ENCODE data around the gene PCDHGA2.
"Not testable (repeated sequence)": the region's sequence is repeated elsewhere in the genome, so short reads cannot be mapped to it uniquely, and the experiment has no call there.

Gene PCDHGA2

DNA sequence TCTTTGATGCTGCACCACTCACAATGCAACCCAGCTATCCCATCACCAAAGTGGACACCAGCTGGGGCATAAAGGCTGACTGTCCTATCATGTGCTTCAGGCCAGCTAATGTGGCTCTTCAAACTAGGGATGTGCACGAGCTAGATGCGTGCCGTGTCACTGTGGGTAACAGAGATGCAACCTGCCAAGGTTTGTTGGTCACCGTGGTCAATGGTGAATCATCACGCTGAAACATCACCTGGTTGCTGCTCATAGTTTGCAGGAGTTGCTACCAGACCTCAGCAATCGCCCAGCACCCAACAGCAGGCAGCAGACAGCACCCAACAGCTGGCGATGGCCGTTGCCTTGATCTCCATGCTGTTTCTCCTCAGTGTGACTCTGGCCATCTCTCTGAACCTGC lies 10.3 kb upstream of the PCDHGA2 start:
- FAIRE-seq, result no peak
- DNase-seq (ENCODE audit: insufficient read length), result no peak
- TF ChIP-seq POLR2AphosphoS5 (IDR thresholded peaks at IDR 0.05; ENCODE audit: low read depth, low read length) (no peak), TAF1 (IDR thresholded peaks at IDR 0.05; ENCODE audit: borderline replicate concordance, low read depth, low read length) (no peak), POLR2A (IDR thresholded peaks at IDR 0.05; ENCODE audit: low read depth, low read length) (no peak)

DNA sequence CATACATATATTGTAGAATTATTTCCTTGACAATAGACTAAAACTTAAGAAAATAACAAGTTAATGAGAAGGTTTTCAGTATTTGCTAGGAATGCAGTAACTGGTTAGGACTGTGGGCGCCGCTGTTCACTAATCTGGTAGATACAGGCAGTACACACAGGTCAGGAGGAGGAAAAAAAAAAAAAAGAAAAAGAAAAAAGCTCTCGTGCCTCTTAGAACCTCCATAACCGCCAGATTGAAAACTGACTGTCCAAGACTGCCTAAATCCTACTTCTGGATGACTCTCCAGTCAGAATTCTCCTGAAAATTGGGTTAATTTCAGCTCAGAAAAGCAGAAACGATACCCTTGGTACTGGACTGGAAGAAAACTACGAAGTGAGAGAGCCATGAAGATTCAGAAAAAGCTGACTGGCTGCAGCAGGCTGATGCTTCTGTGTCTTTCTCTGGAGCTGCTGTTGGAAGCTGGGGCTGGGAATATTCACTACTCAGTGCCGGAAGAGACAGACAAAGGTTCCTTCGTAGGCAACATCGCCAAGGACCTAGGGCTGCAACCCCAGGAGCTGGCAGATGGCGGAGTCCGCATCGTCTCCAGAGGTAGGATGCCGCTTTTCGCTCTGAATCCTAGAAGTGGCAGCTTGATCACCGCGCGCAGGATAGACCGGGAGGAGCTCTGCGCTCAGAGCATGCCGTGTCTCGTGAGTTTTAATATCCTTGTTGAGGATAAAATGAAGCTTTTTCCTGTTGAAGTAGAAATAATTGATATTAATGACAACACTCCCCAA lies 8.1 kb upstream of the PCDHGA2 start, which contains the start of gene PCDHGA1:
Gene PCDHGA1, plus strand, starts transcription at position 216 of the 782 bp plus-strand sequence.
- no peak for DNase-seq (ENCODE audit: insufficient read length)
- no peak for FAIRE-seq
- no peak for TF ChIP-seq POLR2A (IDR thresholded peaks at IDR 0.05; ENCODE audit: low read depth, low read length)
- no peak for TF ChIP-seq POLR2AphosphoS5 (IDR thresholded peaks at IDR 0.05; ENCODE audit: low read depth, low read length)
- no peak for TF ChIP-seq TAF1 (IDR thresholded peaks at IDR 0.05; ENCODE audit: borderline replicate concordance, low read depth, low read length)

DNA sequence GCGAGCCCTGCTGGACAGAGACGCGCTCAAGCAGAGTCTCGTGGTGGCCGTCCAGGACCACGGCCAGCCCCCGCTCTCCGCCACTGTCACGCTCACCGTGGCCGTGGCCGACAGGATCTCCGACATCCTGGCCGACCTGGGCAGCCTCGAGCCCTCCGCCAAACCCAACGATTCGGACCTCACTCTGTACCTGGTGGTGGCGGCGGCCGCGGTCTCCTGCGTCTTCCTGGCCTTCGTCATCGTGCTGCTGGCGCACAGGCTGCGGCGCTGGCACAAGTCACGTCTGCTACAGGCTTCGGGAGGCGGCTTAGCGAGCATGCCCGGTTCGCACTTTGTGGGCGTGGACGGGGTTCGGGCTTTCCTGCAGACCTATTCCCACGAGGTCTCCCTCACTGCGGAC lies 6.0 kb upstream of the PCDHGA2 start:
- DNase-seq (ENCODE audit: insufficient read length); FAIRE-seq: not testable (repeated sequence)

DNA sequence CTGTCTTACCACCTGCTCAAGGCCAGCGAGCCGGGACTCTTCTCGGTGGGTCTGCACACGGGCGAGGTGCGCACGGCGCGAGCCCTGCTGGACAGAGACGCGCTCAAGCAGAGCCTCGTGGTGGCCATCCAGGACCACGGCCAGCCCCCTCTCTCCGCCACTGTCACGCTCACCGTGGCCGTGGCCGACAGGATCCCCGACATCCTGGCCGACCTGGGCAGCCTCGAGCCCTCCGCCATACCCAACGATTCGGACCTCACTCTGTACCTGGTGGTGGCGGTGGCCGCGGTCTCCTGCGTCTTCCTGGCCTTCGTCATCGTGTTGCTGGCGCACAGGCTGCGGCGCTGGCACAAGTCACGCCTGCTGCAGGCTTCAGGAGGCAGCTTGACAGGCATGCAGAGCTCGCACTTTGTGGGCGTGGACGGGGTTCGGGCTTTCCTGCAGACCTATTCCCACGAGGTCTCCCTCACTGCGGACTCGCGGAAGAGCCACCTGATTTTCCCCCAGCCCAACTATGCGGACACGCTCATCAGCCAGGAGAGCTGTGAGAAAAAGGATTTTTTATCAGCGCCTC lies 2.3 kb downstream of the PCDHGA2 start:
- not testable (repeated sequence) for DNase-seq (ENCODE audit: insufficient read length); FAIRE-seq

DNA sequence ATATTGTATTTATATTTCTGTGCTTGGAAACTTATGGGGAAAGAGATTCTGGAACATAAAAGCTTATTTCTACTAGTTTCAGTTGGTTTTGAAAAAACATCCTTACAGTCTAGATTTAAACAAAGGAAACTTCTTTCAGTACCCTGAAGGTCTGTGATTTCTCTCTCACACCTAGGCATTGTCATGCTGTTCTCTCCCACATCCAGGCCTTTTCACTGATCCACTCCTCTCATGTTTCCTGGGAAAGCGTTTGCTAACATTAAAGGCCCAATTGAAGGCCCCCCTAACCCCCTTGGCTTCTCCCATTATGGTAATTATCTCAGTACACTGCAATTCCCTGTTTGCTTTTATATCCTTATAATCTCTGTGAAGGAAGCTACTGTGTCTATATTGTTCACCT lies 4.2 kb downstream of the PCDHGA2 start:
- DNase-seq (ENCODE audit: insufficient read length), result no peak
- FAIRE-seq, result no peak
- TF ChIP-seq POLR2AphosphoS5 (IDR thresholded peaks at IDR 0.05; ENCODE audit: low read depth, low read length), result no peak
- TF ChIP-seq TAF1 (IDR thresholded peaks at IDR 0.05; ENCODE audit: borderline replicate concordance, low read depth, low read length), result no peak
- TF ChIP-seq POLR2A (IDR thresholded peaks at IDR 0.05; ENCODE audit: low read depth, low read length), result no peak

DNA sequence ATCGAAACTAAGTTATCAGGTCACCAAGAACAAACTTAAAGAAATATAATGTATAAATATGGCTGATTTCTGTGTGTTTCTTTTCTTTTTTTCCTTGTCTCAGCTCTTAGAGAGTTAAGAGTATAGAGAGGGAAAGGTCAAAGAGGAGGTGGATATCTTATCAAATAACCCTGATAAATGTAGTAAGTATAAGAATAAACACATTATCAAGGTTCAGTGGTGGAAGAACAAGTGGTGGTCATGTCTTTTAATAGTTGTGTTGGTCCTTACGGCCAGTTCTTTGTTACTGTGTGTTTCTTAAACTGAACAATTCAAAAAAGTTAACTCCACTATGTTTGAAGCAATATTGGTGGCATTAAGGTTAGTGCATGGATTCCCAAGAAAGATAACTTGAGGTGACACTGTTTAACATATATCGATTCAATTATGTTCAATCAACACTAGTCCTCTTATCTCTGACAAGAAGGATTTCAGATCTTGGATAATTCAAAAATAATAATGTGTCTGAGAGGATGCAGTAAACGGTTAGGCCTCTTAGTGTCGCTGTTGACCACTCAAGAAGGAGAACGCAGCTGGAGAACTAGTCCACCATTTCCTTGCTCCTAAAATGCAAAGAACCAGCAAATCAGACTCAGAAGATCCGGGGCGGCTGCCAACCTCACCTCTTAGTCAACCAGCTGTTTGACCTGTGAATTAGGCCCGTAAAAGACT lies 4.8 kb downstream of the PCDHGA2 start, which contains the start of gene PCDHGA3:
Gene PCDHGA3, plus strand, starts transcription at position 588 of the 711 bp plus-strand sequence. CDS start 205 bp downstream, outside the sequence.
- no peak for DNase-seq (ENCODE audit: insufficient read length)
- TF ChIP-seq POLR2A (IDR thresholded peaks at IDR 0.05; ENCODE audit: low read depth, low read length) (no peak), TAF1 (IDR thresholded peaks at IDR 0.05; ENCODE audit: borderline replicate concordance, low read depth, low read length) (no peak), POLR2AphosphoS5 (IDR thresholded peaks at IDR 0.05; ENCODE audit: low read depth, low read length) (no peak)
- FAIRE-seq, result no peak

DNA sequence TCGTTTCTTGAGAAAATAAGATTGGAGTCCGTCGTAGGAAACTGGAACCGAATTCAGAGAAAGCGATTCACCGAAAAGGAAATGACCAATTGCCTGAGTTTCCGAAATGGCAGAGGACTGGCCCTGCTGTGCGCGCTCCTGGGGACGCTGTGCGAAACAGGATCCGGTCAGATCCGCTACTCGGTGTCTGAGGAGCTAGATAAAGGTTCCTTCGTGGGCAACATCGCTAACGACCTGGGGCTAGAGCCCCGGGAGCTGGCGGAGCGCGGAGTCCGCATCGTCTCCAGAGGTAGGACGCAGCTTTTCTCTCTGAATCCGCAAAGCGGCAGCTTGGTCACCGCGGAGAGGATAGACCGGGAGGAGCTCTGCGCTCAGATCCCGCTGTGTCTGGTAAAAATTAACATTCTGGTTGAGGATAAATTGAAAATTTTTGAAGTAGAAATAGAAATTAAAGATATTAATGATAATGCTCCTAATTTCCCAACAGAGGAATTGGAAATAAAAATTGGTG lies 5.4 kb downstream of the PCDHGA2 start:
- DNase-seq (ENCODE audit: insufficient read length) (no peak), FAIRE-seq (no peak)
- TF ChIP-seq TAF1 (IDR thresholded peaks at IDR 0.05; ENCODE audit: borderline replicate concordance, low read depth, low read length), result no peak
- no peak for TF ChIP-seq POLR2A (IDR thresholded peaks at IDR 0.05; ENCODE audit: low read depth, low read length)
- no peak for TF ChIP-seq POLR2AphosphoS5 (IDR thresholded peaks at IDR 0.05; ENCODE audit: low read depth, low read length)

DNA sequence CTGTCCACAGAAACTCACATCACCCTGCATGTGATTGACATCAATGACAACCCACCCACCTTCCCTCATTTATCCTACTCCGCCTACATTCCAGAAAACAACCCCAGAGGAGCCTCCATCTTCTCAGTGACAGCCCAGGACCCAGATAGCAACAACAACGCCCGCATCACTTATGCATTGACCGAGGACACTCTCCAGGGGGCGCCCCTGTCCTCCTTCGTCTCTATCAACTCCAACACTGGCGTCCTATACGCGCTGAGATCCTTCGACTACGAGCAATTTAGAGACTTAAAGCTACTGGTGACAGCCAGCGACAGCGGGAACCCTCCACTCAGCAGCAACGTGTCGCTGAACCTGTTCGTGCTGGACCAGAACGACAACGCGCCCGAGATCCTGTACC lies 6.8 kb downstream of the PCDHGA2 start:
- DNase-seq (ENCODE audit: insufficient read length) (no peak), FAIRE-seq (no peak)
- TF ChIP-seq TAF1 (IDR thresholded peaks at IDR 0.05; ENCODE audit: borderline replicate concordance, low read depth, low read length) (no peak), POLR2AphosphoS5 (IDR thresholded peaks at IDR 0.05; ENCODE audit: low read depth, low read length) (no peak), POLR2A (IDR thresholded peaks at IDR 0.05; ENCODE audit: low read depth, low read length) (no peak)

DNA sequence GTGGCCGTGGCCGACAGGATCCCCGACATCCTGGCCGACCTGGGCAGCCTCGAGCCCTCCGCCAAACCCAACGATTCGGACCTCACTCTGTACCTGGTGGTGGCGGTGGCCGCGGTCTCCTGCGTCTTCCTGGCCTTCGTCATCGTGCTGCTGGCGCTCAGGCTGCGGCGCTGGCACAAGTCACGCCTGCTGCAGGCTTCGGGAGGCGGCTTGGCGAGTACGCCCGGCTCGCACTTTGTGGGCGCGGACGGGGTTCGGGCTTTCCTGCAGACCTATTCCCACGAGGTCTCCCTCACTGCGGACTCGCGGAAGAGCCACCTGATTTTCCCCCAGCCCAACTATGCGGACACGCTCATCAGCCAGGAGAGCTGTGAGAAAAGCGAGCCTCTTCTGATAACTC lies 7.5 kb downstream of the PCDHGA2 start:
- FAIRE-seq; DNase-seq (ENCODE audit: insufficient read length): not testable (repeated sequence)

DNA sequence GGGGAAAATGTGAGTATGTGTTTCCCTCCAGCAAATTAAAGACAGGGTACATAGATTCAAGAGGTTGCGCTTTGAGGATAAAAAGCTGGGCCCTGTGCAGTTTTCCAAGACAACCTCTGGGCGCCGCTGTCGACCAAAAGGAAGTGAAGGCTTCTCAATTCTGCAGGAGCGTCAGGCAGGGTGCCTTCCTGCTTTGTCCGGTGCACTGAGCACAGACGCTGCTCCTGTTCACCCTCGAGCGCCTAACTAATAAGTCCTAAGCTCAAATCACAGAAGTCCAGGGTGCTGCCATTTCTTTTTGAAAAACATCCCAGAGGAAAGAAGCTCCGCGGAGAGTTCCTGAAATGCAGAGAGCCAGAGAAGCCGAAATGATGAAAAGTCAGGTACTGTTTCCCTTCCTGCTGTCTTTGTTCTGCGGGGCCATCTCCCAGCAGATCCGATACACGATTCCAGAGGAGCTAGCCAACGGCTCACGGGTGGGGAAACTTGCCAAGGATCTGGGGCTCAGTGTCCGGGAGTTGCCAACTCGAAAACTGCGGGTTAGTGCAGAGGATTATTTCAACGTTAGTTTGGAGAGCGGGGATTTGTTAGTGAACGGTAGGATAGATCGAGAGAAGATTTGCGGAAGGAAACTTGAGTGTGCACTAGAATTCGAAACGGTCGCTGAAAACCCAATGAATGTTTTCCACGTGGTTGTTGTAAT lies 11.5 kb downstream of the PCDHGA2 start, which contains the start of gene PCDHGB1:
Gene PCDHGB1, plus strand, starts transcription at position 183 of the 703 bp plus-strand sequence. Its CDS starts 162 bp downstream, at position 345.
- TF ChIP-seq POLR2AphosphoS5 (IDR thresholded peaks at IDR 0.05; ENCODE audit: low read depth, low read length) (no peak), TAF1 (IDR thresholded peaks at IDR 0.05; ENCODE audit: borderline replicate concordance, low read depth, low read length) (no peak), POLR2A (IDR thresholded peaks at IDR 0.05; ENCODE audit: low read depth, low read length) (no peak)
- no peak for DNase-seq (ENCODE audit: insufficient read length)
- no peak for FAIRE-seq

DNA sequence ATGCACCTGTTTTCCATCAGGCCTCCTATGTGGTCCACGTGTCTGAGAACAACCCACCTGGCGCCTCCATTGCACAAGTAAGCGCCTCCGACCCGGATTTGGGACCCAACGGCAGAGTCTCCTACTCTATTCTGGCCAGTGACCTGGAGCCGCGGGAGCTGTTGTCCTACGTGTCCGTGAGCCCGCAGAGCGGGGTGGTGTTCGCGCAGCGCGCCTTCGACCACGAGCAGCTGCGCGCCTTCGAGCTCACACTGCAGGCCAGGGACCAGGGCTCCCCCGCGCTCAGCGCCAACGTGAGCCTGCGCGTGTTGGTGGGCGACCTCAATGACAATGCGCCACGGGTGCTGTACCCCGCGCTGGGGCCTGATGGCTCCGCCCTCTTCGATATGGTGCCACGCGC lies 13.0 kb downstream of the PCDHGA2 start:
- FAIRE-seq, result no peak
- TF ChIP-seq POLR2AphosphoS5 (IDR thresholded peaks at IDR 0.05; ENCODE audit: low read depth, low read length), result no peak
- no peak for TF ChIP-seq TAF1 (IDR thresholded peaks at IDR 0.05; ENCODE audit: borderline replicate concordance, low read depth, low read length)
- no peak for TF ChIP-seq POLR2A (IDR thresholded peaks at IDR 0.05; ENCODE audit: low read depth, low read length)
- no peak for DNase-seq (ENCODE audit: insufficient read length)

Data from GM12892 (cell line).